K562 (cell line): Measurements from ENCODE around the gene NFATC1. TPM values are rescaled to one million over a fixed set of nuclear protein-coding genes. Genes with fewer than 3 reads are reported as not detected.

Experiments used
- ATAC-seq: fragments of 200-7000 bp; cut with Tn5 transposase; 3 replicates; pipeline ENCODE4 v1.9.1; 2020; ENCODE audit warnings: moderate library complexity
- BruUV-seq: library from RNA; stranded (reverse); fragments of 400-500 nt; replicated peaks from 2 replicates; lab custom pipeline; 2021; lab: Mats Ljungman, UMichigan
- CTCF ChIA-PET: fragments of 300-600 bp; formaldehyde crosslinking; extraction: SDS; loops from one replicate; lab custom pipeline; 2021; ENCODE audit warnings: low intra/inter-chr PET ratio; lab: Yijun Ruan, JAX
- POLR2A ChIA-PET: fragments of 300-600, 350-650 bp; sonication (Branson Sonifier 250); formaldehyde crosslinking; extraction: SDS; loops from one replicate; lab custom pipeline; 2021; ENCODE audit warnings: antibody characterized with exemption, inconsistent platforms; lab: Yijun Ruan, JAX
- DNase-seq, 4 experiments: peaks; one replicate each; pipeline versions ENCODE4 v3.0.0 to v3.0.0-alpha.2; 2011 to 2018; ENCODE audit warnings: low spot score in 3 of 4, mixed read lengths in 3 of 4; ENCODE audit errors: extremely low read depth in 1 of 4
- FAIRE-seq: peaks from 2 replicates; lab custom pipeline; 2011; peaks lifted over from hg19 to GRCh38; lab: Jason Lieb, UNC
- H2AFZ ChIP-seq: 2 replicates; pipeline ENCODE4 v1.6.0; 2011; ENCODE audit warnings: low read depth, low read length, control low read depth, inconsistent platforms
- H3K27ac ChIP-seq: fragments of 200-600 bp; 3 replicates; pipeline ENCODE4 v1.8.0; 2011; ENCODE audit warnings: low read depth, mild to moderate bottlenecking, control low read depth, inconsistent platforms, low read length, moderate library complexity, mixed read lengths; ENCODE audit errors: extremely low read depth
- H3K27me3 ChIP-seq, 2 experiments: fragments of 300-600 bp in 1 of 2; 2 replicates in 1 of 2; 3 replicates in 1 of 2; pipeline versions ENCODE4 v1.6.0 to v1.8.0; 2011; ENCODE audit warnings: inconsistent platforms in 2 of 2, low read length in 2 of 2, mild to moderate bottlenecking in 1 of 2, mixed read lengths in 1 of 2, moderate library complexity in 1 of 2; ENCODE audit not compliant: control insufficient read depth in 2 of 2, insufficient read depth in 2 of 2
- H3K36me3 ChIP-seq: fragments of 300-600 bp; 3 replicates; pipeline ENCODE4 v1.8.0; 2011; ENCODE audit warnings: mild to moderate bottlenecking, low read length, inconsistent platforms; ENCODE audit not compliant: control insufficient read depth, insufficient read depth
- H3K4me1 ChIP-seq, 2 experiments: fragments of 200-600 bp in 1 of 2; replicated peaks in 1 of 2; 2 replicates in 1 of 2; 3 replicates in 1 of 2; pipeline versions ENCODE4 v1.5.1 to v1.8.0; 2011; ENCODE audit warnings: inconsistent platforms in 2 of 2, low read length in 2 of 2, mild to moderate bottlenecking in 1 of 2, mixed read lengths in 1 of 2, moderate library complexity in 1 of 2; ENCODE audit not compliant: control insufficient read depth in 2 of 2, insufficient read depth in 2 of 2
- H3K4me2 ChIP-seq: 2 replicates; pipeline ENCODE4 v1.6.1; 2011; ENCODE audit warnings: low read length, control low read depth, inconsistent platforms, mixed read lengths; ENCODE audit not compliant: insufficient read depth
- H3K4me3 ChIP-seq: fragments of 200-600 bp; sonication (generic), shearing (Covaris generic); 2 replicates; pipeline ENCODE4 v1.5.1; 2016; ENCODE audit warnings: control low read depth, inconsistent platforms
- H3K79me2 ChIP-seq: fragments of 200-600 bp; 3 replicates; pipeline ENCODE4 v1.8.0; 2011; ENCODE audit warnings: low read length, inconsistent platforms; ENCODE audit not compliant: control insufficient read depth, insufficient read depth
- H3K9ac ChIP-seq, 2 experiments: 2 replicates each; pipeline versions ENCODE4 v1.6.0 to v1.6.1; 2011; ENCODE audit warnings: low read depth in 2 of 2, low read length in 2 of 2, control low read depth in 1 of 2, inconsistent platforms in 1 of 2, mild to moderate bottlenecking in 1 of 2, mixed read lengths in 1 of 2; ENCODE audit not compliant: insufficient read depth in 1 of 2
- H3K9me1 ChIP-seq: one replicate; pipeline ENCODE4 v1.6.0; 2011; ENCODE audit warnings: inconsistent platforms, mild to moderate bottlenecking, low read length, moderate library complexity; ENCODE audit not compliant: control insufficient read depth, insufficient read depth
- H3K9me3 ChIP-seq: replicated peaks from 2 replicates; pipeline ENCODE4 v1.5.1; 2011; ENCODE audit warnings: low read depth, low read length, inconsistent platforms; ENCODE audit not compliant: control insufficient read depth, insufficient read depth
- H4K20me1 ChIP-seq: replicated peaks from 2 replicates; pipeline ENCODE4 v1.6.1; 2011; ENCODE audit warnings: low read length, inconsistent platforms, mixed read lengths; ENCODE audit not compliant: control insufficient read depth, insufficient read depth
- BMI1 ChIP-seq: fragments of 150-350 bp; IDR thresholded peaks from 2 replicates; pipeline ENCODE4 v1.6.1; 2014; ENCODE audit warnings: low read length
- BRF1 ChIP-seq: IDR thresholded peaks from 3 replicates; pipeline ENCODE4 v1.6.1; 2011; ENCODE audit warnings: borderline replicate concordance, mild to moderate bottlenecking; ENCODE audit not compliant: insufficient read length; ENCODE audit errors: extremely low read depth
- DDX20 ChIP-seq: fragments of 450-650 bp; IDR thresholded peaks from 2 replicates; pipeline ENCODE4 v1.6.1; 2016; ENCODE audit warnings: missing genetic modification characterization, low read depth, mild to moderate bottlenecking, missing compliant biosample characterization, moderate library complexity
- ELF4 ChIP-seq: fragments of 450-650 bp; formaldehyde crosslinking; IDR thresholded peaks from 2 replicates; pipeline ENCODE4 v1.4.0; 2022; ENCODE audit warnings: missing genetic modification characterization
- FOXK1 ChIP-seq: sonication (generic); formaldehyde crosslinking; IDR thresholded peaks from 2 replicates; pipeline ENCODE4 v1.8.0; 2022; ENCODE audit warnings: missing genetic modification reagents, mild to moderate bottlenecking, borderline replicate concordance
- HDAC8 ChIP-seq: fragments of 450-650 bp; IDR thresholded peaks from 2 replicates; pipeline ENCODE4 v1.6.1; 2016; ENCODE audit warnings: mild to moderate bottlenecking, missing genetic modification characterization, moderate library complexity, missing compliant biosample characterization
- HINFP ChIP-seq: fragments of 450-650 bp; conservative IDR thresholded peaks from 2 replicates; pipeline ENCODE4 v1.6.1; 2016; ENCODE audit warnings: missing genetic modification characterization, low read depth, mild to moderate bottlenecking, control low read depth, missing compliant biosample characterization
- KDM5B ChIP-seq: fragments of 200-600 bp; sonication (generic); IDR thresholded peaks from 2 replicates; pipeline ENCODE4 v1.6.1; 2012; ENCODE audit warnings: low read depth, mild to moderate bottlenecking, moderate library complexity, low read length, control low read depth, inconsistent platforms; ENCODE audit not compliant: insufficient replicate concordance
- NFYB ChIP-seq: IDR thresholded peaks from 2 replicates; pipeline ENCODE4 v1.6.1; 2011; ENCODE audit warnings: mild to moderate bottlenecking, moderate library complexity; ENCODE audit not compliant: insufficient read length; ENCODE audit errors: extremely low read depth
- PCBP1 ChIP-seq: fragments of 200-400 bp; formaldehyde crosslinking; IDR thresholded peaks from 2 replicates; pipeline ENCODE4 v1.6.1; 2018; ENCODE audit warnings: mild to moderate bottlenecking, low read depth, low read length; ENCODE audit not compliant: poor library complexity, severe bottlenecking
- PHF8 ChIP-seq: fragments of 200-600 bp; sonication (generic); IDR thresholded peaks from 2 replicates; pipeline ENCODE4 v1.6.1; 2012; ENCODE audit warnings: mixed run types, mild to moderate bottlenecking, inconsistent platforms, low read length, moderate library complexity, borderline replicate concordance
- SNRNP70 ChIP-seq: fragments of 200-400 bp; formaldehyde crosslinking; optimal IDR thresholded peaks from 2 replicates; pipeline ENCODE3; 2017; ENCODE audit warnings: low read depth, low read length
- TEAD2 ChIP-seq: fragments of 450-650 bp; IDR thresholded peaks from 2 replicates; pipeline ENCODE4 v1.6.1; 2016; ENCODE audit warnings: missing genetic modification characterization, control low read depth, missing compliant biosample characterization
- ZBTB2 ChIP-seq: fragments of 450-650 bp; IDR thresholded peaks from 2 replicates; pipeline ENCODE4 v1.6.1; 2016; ENCODE audit warnings: antibody characterized with exemption
- ZFX ChIP-seq: sonication (generic); formaldehyde crosslinking; IDR thresholded peaks from 2 replicates; pipeline ENCODE4 v1.8.0; 2022; ENCODE audit warnings: mild to moderate bottlenecking, missing genetic modification reagents, moderate library complexity
- ZNF217 ChIP-seq: sonication (generic); formaldehyde crosslinking; IDR thresholded peaks from 2 replicates; pipeline ENCODE4 v1.8.0; 2022; ENCODE audit warnings: mild to moderate bottlenecking, missing genetic modification reagents
- ZNF668 ChIP-seq: fragments of 250-450 bp; sonication (Bioruptor Pico); IDR thresholded peaks from 2 replicates; pipeline ENCODE4 v1.8.0; 2022; ENCODE audit warnings: mild to moderate bottlenecking, inconsistent platforms
- WGBS: fragments of 100-300 bp; shearing (Covaris generic); methylation state at CpG from one replicate; pipeline ENCODE4 v1.1.6; 2016; ENCODE audit warnings: low coverage, mixed read lengths; ENCODE audit not compliant: insufficient coverage; ENCODE audit errors: missing lambda C conversion rate; 5-methylcytosine and 5-hydroxymethylcytosine counted together
- in situ Hi-C: fragments of 300-500 bp; cut with MboI; formaldehyde crosslinking; loops from 4 replicates; pipeline ENCODE4 v1.15.0; 2018; ENCODE audit warnings: inconsistent platforms, mixed read lengths
- intact Hi-C: fragments of 100-400 bp; cut with micrococcal nuclease; formaldehyde crosslinking; loops from 2 replicates; pipeline ENCODE4 v1.14.2; 2022
- polyA plus RNA-seq, 8 experiments: library from polyadenylated mRNA; depleted of rRNA in 4 of 8; stranded (reverse) in 5 of 8; unstranded in 3 of 8; fragments of >200 nt; fragmentation: Nextera tagmentation in 2 of 8; fragmentation: Illumina TruSeq in 1 of 8; extraction: Ambion mirVana in 2 of 8; extraction: Trizol in 1 of 8; gene quantifications; 2 replicates each; pipeline versions ENCODE4 v1.2.1 to v1.2.3, GENCODE V29; 2011 to 2014; ENCODE audit warnings: inconsistent platforms in 1 of 8, missing spikeins in 1 of 8
- total RNA-seq, 7 experiments: library from RNA; depleted of rRNA in 6 of 7; stranded (reverse); fragments of >200 nt in 6 of 7; fragmentation: Illumina TruSeq in 2 of 7; extraction: Trizol in 2 of 7; gene quantifications; 2 replicates each; pipeline versions ENCODE4 v1.2.1 to v1.2.3, GENCODE V29; 2011 to 2021; ENCODE audit warnings: low replicate concordance in 1 of 7
- TF ChIP-seq, protein P1 (sequence below), 2 experiments: IDR thresholded peaks in 1 of 2; conservative IDR thresholded peaks in 1 of 2; 2 replicates each; pipeline ENCODE4 v1.6.1; 2016; ENCODE audit warnings: low read depth in 2 of 2, mild to moderate bottlenecking in 1 of 2, missing compliant biosample characterization in 1 of 2, missing genetic modification characterization in 1 of 2, moderate library complexity in 1 of 2

Gene NFATC1
- total and polyA plus RNA-seq, 9 of the 15 experiments (the other 6 are each of a cell fraction or from before 2014, with no cell fraction given), result 1.1 to 16.4 (median 2.5) TPM

GRCh38 chr18:79448621-79449020 is 52.9 kb downstream of the NFATC1 start:
- ChIA-PET CTCF (no interaction called here), POLR2A (no interaction called here)
- H3K27ac ChIP-seq, result no peak overlapping the region
- H3K9ac ChIP-seq, result no peak overlapping the region
- H2AFZ ChIP-seq, result no peak overlapping the region
- intact Hi-C loops, result no loop called here
- H3K27me3 ChIP-seq, result no peaks in the 10 kb centered on the region
- ATAC-seq, result no peak
- peaks cover 0 to 16% of the 10 kb centered on the region in 2 experiments; a peak in 1 of 5 replicates for H3K4me1 ChIP-seq
- H3K9me3 ChIP-seq, result no peaks in the 10 kb centered on the region
- no peaks in the 10 kb centered on the region; the same call in 1 of the 2 replicates for H4K20me1 ChIP-seq
- no peak overlapping the region for H3K4me3 ChIP-seq
- H3K79me2 ChIP-seq, result no peaks in the 10 kb centered on the region
- H3K4me2 ChIP-seq, result no peak overlapping the region
- FAIRE-seq, result no peak
- in situ Hi-C loops, result no loop called here
- WGBS, result 90% methylated on average over 14 of the region's 25 CpGs
- no peaks in the 10 kb centered on the region for H3K9me1 ChIP-seq
- no peak for DNase-seq
- no TSS peak for BruUV-seq
- H3K36me3 ChIP-seq, result peaks cover 14% of the 10 kb centered on the region; the same call in 1 of the 3 replicates
- TF ChIP-seq ZNF668 (CRISPR knock-in tag) (no peak), HDAC8 (tag) (no peak), BMI1 (no peak), ELF4 (CRISPR knock-in tag) (no peak), TEAD2 (tag) (no peak), PCBP1 (no peak), SNRNP70 (no peak), HINFP (tag) (no peak), DDX20 (tag) (no peak), ZFX (CRISPR knock-in tag) (no peak), BRF1 (no peak), KDM5B (no peak), ZBTB2 (no peak), ZNF217 (no peak), PHF8 (no peak), NFYB (no peak), FOXK1 (CRISPR knock-in tag) (no peak)
- TF ChIP-seq, protein P1, sequence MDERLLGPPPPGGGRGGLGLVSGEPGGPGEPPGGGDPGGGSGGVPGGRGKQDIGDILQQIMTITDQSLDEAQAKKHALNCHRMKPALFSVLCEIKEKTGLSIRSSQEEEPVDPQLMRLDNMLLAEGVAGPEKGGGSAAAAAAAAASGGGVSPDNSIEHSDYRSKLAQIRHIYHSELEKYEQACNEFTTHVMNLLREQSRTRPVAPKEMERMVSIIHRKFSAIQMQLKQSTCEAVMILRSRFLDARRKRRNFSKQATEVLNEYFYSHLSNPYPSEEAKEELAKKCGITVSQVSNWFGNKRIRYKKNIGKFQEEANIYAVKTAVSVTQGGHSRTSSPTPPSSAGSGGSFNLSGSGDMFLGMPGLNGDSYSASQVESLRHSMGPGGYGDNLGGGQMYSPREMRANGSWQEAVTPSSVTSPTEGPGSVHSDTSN (CRISPR knock-in tag; IDR thresholded peaks at IDR 0.05; ENCODE audit: low read depth), result no peak
- TF ChIP-seq, protein P1 (tag; conservative IDR thresholded peaks at IDR 0.05; ENCODE audit: low read depth), result no peak
